Astrocyte of the hippocampus (primary cell): ENCODE results near the gene DHRS11.

Source experiments
- DNase-seq: peaks from one replicate; pipeline ENCODE4 v3.0.0; 2011; ENCODE audit warnings: low read depth, low spot score

DHRS11 gene, protein sequence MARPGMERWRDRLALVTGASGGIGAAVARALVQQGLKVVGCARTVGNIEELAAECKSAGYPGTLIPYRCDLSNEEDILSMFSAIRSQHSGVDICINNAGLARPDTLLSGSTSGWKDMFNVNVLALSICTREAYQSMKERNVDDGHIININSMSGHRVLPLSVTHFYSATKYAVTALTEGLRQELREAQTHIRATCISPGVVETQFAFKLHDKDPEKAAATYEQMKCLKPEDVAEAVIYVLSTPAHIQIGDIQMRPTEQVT

DNA sequence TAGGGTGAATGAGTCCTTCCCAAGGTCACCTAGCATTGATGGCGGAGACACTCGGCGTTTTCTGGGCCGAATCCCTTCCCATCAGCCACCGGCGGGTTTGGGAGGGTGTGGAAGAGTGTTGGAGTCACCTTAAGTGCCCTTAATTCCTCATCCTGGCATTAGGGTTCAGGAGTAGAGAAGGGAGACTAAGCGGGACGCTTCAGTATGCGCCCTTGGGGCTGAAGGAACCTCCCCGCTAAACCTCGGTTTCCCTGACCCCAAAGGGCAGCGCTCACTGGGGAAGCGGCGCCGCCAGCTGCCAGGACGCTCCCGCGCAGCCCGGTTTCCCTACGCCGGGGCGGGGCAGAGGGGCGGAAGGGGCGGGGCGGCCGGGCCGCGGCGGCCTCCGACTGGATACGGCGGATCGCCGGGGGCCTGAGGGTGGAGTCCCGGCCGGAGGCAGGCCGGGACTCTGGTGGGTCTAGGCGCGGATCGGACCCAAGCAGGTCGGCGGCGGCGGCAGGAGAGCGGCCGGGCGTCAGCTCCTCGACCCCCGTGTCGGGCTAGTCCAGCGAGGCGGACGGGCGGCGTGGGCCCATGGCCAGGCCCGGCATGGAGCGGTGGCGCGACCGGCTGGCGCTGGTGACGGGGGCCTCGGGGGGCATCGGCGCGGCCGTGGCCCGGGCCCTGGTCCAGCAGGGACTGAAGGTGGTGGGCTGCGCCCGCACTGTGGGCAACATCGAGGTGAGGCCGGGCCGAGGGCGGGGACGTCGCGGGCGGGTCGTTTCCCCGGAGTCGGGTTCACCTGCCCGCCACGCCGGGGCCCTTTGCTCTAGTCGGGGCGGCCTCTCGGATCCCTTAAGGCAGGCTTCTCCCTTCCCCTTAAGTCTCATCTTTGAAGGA lies at the start of gene DHRS11:
TSS of gene DHRS11 (plus strand) at position 446 of the 882 bp plus-strand sequence. CDS start at position 577, 131 bp downstream.
- DNase-seq = peak; percentile 91

DNA sequence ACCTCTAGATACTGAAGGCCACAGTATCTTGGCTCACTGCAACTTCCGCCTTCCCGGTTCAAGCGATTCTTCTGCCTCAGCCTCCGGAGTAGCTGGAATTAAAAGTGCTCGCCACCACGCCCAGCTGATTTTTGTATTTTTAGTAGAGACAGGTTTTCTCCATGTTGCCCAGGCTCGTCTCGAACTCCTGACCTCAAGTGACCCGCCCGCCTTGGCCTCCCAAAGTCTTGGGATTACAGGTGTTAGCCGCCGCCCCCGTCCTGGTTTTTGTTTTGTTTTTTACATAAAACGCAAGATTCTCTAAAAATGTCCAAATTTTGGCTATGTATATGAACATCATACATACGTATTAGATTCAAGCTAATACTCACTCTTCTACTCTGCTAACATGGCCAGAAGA lies 48.9 kb upstream of the DHRS11 start:
- DNase-seq = no peak

DNA sequence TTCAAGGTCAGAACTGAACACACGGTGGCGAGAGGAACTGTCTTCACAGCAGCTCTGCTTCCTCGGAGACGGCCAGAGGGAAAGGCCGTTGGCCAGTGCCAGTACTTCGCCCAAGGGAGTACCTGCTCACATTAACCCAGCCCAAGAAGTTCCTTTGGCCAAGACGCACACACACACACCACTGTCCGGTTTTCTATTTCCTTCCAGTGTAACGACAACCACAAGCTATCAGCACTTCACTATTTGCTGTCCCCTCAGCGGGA lies 47.7 kb upstream of the DHRS11 start:
- peak; percentile 73 for DNase-seq

DNA sequence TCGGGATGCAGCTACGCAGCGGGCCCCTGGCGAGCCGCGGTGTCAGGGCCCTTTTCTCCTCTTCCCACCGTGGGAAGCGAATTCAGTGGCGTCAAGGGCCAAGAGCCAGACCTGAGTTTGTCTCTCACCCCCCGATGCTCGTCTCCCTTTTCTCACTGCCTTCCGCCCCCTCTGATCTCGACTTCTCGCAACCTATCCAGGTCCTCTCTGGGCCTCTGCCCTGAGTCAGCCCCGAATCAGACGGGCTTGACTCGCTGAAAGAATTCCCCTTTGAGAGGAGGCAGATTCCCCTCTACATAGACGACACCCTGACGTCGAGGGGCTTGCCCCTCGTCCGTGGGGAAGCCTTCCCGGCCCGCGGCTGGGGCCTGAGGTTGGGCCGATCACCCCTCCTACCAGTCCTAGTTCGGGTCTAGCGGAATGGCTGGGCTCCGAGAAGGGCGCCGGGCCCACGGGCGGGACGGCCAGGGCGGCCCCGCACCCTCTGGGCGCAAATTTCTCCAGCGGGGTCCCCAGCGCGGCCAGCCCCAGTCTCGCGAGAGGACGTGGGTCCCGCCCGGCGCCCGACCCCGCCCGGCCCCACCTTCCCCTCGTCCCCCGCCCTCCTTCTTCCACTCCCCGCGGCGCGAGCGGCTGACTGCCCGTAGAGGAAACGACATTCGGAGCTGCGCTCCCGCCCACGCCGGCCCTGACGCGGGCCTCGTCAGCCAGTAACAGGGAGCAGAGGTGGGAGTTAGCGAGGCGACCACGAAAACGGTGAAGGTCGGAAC lies 47.2 kb upstream of the DHRS11 start, which contains the start of gene GGNBP2:
TSS of gene GGNBP2 (plus strand) at position 613 of the 770 bp plus-strand sequence. CDS start 806 bp downstream, outside the sequence.
- DNase-seq = peak; percentile 97

GRCh38 chr17:36545077-36545464 lies 46.6 kb upstream of the DHRS11 start:
- no peak for DNase-seq

DNA sequence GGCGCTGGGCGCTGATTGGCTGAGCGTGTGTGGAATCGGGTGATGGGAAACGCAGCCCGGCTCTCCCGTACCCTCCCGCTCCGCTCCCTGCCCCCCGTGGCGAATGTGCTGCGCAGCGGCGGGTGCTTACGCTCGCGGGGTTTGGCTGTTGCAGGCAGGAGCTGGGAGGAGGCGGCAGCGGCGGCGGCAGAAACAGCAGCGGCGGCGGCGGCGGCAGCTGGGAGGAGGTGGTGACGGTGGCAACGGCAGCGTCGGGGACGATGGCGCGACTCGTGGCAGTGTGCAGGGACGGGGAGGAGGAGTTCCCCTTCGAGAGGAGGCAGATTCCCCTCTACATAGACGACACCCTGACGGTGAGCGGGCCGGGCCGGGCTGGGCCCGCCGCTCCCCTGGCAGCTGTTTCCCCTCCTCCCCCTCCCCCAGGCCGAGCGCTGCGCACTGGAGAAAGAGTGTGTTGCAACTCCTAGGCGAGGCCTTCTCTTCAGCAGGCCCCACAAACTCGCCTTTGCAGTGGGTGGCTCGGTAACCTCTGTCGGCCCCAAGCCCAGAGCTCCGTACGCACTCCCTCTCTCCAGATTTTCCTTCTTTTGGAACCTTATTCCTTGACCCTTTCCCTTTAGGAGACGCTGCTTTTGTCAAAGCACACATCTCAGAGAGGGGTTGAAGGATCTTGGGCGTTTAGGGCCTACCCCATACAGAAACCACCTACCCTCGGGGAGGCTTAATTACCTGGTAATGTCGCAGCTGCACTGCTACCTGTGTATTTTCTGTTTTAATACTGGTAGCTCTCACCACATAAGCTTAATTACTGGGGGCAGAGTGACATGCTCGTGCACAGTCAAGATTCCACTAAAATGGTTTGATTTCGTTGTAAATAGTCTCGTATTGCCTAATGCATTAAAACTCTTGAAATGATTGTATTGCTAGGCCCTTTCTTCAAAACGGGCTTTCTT lies 45.9 kb upstream of the DHRS11 start:
- peak; percentile 99 for DNase-seq

DNA sequence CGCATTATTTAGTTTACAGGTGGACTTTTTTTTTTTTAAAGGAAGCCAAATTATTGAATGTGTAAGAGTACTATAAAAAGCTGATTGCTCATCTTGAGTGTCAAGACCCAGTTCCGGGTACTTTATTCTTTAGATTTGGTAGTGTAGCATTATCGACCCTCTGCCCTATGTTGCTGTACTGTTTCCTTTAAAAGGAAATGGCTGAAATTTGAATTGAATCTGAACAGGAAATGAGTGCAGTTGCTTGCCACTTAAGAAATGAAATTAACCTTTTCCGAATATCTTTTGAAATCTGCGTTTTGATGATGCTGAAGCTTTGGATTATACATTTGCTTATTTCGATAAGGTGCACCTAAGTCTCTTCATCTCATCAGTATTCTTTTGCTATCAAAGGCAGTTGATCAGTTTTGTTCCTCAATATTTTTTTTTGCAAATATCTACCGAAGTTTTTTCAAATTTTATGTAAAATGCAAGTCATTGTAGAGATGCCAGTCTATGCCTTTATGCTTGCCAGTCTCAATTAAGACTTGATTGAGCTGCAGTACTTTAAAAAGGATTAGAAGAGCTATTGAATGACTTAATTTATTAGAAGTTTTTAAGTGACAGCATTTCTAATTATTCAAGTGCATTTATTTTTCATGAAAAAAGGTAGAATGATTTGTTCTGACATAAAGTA lies 45.1 kb upstream of the DHRS11 start:
- DNase-seq = no peak

- DNase-seq = no peak
Observed at GRCh38 chr17:36547776-36548175, 43.9 kb upstream of the DHRS11 start.

DNA sequence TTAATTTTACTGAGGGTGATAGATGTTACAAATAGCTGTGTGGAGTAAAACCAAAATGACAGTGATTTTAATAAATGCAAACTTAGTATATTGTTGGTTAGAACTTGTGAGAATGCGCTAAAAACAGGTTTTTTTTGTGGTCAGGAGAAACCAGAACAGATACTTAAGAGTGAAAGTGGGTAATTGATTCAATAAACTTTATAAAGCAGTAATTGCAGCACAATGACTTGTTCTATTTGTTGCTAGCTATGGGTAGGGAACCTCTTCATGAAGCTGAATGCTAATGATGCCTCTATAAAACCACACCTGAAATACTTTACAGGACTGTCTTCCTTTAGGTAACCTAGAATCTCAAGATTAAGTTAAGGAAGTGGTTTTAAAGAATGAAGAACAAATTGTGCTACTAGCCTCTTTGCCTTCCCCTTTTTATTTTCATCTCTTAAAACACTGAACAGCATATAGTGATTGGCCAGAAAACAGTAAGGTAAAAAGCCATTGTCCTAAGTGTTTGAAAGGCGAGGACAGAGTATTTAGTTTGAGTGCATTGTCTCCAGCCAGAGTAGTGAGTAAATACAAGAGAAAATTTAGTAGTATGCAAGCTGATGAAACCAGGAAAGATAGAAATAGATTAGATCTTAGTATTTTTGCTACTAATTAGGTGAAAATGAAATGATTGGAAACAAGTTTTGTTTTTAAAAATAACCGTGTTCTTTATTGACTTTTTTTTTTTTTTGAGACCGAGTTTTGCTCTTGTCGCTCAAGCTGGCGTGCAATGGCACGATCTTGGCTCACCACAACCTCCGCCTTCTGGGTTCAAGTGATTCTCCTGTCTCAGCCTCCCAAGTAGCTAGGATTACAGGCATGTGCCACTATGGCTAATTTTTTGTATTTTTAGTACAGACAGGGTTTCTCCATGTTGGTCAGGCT lies 40.9 kb upstream of the DHRS11 start:
- DNase-seq = no peak

DNA sequence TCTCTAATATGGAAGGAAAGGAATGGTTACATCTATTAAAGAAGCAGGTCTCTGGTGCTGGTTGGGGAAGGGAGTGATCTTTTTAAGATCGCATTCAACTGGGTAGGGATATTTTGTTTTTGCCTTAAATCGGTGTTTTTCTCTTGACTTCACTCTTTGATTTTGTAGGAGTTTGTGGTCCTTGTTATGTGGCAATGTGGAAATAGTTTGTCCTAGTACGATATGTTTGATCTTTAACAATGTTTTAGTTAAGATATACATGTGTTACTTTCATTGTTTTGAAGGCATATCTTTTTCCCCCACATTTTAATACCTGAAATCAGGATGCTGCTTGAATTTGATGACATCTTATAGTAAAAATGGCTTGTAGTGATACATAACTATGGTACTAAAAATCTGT lies 38.2 kb upstream of the DHRS11 start:
- no peak for DNase-seq

DNA sequence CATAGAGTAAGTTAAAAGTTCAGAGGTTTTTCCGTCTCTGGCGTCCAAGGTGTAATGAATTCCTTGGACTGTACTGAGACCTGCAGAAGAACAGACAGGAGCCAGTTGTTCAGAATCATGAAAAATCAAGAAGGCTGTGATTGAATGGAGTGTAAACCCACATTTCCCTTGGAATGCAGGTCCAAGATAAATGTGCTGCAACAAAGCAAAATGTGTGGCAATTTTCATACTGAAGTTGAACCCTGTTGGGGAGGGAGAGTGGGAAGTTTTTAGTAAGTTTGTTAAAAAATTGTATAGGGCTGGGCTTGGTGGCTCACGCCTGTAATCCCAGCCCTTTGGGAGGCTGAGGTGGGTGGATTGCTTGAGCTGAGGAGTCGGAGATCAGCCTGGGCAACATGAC lies 25.6 kb upstream of the DHRS11 start:
- no peak for DNase-seq

GRCh38 chr17:36575028-36575427 lies 16.7 kb upstream of the DHRS11 start:
- no peak for DNase-seq

DNA sequence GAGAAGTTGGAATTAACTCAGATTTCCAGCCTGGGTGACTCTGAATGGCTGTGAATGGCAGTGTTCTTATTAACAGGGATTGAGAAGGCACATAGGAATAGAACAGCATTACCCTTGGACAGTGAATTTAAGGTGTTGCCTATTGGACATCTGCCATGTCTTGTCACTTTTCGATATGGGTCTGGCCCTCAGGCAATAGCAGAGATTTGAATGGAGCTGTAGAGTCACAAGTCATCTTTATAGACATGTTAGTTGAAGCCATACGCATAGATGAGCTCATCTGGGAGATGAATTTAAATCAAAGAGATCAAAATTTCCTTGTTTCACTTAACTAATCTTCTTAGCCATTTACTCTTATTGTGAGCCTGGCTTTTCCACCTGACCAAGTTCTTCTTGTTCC lies 14.9 kb upstream of the DHRS11 start:
- DNase-seq = no peak

DNA sequence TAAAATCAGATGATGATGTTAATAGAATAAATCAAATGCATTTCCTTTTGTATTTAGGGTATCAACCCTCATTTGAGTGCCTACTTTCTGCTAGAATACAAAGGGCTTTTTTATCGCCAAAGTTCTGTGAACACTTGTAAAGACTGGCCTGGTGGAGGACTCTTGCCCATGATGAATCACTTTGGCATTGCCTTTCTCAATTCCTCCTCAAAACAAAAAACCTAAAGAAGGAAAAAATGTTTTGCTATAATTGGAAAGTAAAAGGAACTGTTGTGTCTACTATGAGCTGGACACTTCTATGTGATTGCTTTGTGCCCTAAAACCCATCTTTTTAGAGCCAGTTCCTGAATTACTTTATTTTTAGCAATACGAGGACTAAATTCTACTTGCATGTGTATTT lies 13.0 kb upstream of the DHRS11 start:
- DNase-seq = peak; percentile 46

- no peak for DNase-seq
Observed at GRCh38 chr17:36583787-36584186, 7.9 kb upstream of the DHRS11 start.

- no peak for DNase-seq
Observed at GRCh38 chr17:36586138-36586537, 5.5 kb upstream of the DHRS11 start.

DNA sequence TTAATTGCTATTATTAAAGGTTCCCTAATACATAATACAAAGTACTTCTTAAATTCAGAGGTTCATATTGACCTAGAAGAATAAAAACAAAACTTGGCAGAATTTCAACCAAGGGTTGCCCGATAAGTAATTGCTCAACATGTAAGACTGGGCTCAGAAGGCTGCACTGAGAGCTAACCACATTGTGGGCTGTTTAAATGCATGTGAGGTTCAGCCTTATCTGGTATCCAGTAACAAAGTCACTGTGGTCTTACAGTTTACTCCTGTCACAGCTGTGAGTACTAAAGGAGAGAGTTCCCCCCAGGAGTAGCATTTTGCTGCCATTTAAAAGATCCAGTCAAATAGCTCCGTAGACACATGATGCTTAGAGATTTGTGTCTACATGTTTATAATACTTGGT lies 1.6 kb upstream of the DHRS11 start:
- DNase-seq = peak; percentile 61

DNA sequence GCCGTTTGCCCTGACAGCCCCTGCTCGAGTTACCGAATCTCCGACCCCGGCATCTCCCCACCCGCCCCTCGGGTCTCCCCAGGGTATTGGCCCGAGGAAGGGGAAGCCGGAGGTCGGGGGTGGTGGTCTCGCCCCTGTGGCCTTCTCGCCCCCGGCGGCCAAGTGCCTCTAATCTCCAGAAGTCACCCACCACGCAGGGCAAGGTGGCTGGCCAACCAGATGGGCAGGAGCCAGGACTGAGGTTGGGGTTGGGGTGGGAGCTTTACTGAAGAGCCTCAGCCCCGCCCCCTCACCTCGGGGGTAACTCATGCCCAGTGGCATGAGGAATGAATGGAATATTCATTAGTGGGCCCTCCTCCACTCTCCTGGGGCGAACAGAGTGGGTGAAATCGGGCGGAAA lies 637 bp downstream of the DHRS11 start:
- DNase-seq = peak; percentile 79

DNA sequence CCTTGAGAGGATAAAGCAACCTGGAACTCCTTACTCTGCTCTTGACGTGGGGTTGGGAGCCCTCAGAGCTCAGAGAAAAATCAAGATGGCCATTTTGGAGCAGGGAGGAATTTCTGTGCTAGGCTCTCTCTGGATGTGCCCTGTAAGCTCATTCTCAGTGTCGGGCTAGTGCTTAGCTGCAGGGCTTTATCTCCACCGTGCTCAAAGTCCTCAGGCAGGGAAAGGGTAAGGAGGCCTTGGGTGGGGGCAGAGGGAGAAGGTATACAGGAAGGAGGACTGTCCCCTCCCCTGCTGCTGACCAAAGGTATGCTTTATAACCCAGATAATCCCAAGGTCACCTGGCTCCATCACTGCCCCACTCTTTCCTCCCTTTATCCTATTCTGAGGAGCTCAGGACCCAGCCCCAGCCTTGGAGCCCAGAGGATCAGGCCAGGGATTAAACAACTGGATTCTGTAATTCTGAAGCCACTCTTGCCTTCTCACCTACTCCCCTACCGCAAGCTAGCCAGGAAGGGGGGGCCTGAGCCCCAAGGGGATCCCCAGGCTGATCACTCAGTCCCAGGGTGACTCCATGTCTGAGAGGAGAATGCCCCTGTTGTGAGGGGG lies 1.1 kb downstream of the DHRS11 start:
- no peak for DNase-seq
